ENCODE data around the gene NHEJ1. TPM values are rescaled to one million over a fixed set of nuclear protein-coding genes. Genes with fewer than 3 reads are reported as not detected.

NHEJ1 gene
- total and polyA plus RNA-seq, 11 donors = 3.7 to 17.0 (median 8.0) TPM

DNA sequence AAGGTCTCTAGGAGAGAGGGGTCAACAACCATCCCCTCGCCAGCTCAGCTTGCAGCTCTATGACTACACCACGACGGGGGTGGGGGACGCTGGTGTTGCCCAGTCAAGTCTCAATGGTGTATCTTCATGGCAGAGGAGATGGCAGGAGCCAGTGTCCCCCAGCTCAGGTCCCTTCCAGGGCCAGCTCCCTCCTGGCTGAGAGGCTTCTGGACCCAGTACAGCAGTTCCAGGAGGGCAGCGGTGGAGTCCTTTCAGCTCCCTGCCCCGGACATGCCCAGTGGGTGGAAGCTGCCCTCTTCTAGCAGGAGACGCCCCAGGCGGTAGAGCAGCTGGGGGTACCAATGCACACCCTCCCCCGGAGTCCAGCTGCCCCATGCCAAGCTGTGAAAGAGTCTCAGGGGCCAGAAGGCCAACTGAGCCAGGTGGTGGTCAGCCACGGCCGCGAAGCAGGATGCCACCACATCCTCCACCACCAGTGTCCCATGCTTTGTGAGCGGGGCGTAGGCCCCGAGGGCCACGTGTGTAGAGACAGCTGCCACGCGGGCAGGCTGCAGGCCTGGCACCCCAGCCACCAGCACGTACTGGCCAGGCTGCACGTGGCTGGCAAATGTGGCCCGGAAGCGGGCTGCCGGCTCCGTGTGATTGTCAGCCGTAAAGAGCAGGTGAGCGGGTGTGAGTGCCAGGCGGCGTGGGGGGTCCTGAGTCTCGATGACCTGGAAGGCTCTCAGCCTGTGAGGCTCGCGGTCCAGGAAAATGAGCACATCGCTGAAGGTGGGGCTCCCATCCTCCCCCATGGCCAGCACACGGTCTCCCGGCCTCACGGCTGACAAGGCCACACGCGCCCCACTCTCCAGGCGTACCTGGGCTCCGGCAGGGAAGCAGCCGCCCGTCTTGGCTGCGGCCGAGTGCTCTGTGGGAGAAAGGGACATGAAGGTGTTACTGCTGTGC lies 105.4 kb downstream of the NHEJ1 start:
- Histone ChIP-seq H3K4me3 (no peak overlapping the region), H3K9me3 (no peaks in the 10 kb centered on the region), H3K4me1 (peaks cover 8 to 31% (median 27%) of the 10 kb centered on the region in 12 donors), H3K36me3 (no peaks in the 10 kb centered on the region), H3K27ac (no peak overlapping the region), H3K27me3 (peaks cover 38 to 93% (median 57%) of the 10 kb centered on the region in 9 donors)
- no peak for TF ChIP-seq POLR2A (IDR thresholded peaks at IDR 0.05)
- TF ChIP-seq, protein P1, sequence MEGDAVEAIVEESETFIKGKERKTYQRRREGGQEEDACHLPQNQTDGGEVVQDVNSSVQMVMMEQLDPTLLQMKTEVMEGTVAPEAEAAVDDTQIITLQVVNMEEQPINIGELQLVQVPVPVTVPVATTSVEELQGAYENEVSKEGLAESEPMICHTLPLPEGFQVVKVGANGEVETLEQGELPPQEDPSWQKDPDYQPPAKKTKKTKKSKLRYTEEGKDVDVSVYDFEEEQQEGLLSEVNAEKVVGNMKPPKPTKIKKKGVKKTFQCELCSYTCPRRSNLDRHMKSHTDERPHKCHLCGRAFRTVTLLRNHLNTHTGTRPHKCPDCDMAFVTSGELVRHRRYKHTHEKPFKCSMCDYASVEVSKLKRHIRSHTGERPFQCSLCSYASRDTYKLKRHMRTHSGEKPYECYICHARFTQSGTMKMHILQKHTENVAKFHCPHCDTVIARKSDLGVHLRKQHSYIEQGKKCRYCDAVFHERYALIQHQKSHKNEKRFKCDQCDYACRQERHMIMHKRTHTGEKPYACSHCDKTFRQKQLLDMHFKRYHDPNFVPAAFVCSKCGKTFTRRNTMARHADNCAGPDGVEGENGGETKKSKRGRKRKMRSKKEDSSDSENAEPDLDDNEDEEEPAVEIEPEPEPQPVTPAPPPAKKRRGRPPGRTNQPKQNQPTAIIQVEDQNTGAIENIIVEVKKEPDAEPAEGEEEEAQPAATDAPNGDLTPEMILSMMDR (IDR thresholded peaks at IDR 0.05) = no peak
- ATAC-seq (no peak), DNase-seq (no peak)
- intact Hi-C loops (cut with DNase I) = loop anchor here in 8 of 10 donors (5.0 to 10.0 kb wide), 8 partner anchors 62 to 250 kb away; partner anchors contain the start of gene PTPRN (in 1 of the 8)
- 82 to 86% (median 85%) methylated on average over 38 to 43 of the region's 43 CpGs for whole genome bisulfite sequencing, 4 donors

GRCh38 chr2:219049282-219049681 lies 111.3 kb downstream of the NHEJ1 start:
- H3K4me3 ChIP-seq = no peak overlapping the region
- intact Hi-C loops (cut with DNase I) = no loop called here
- 64 to 80% (median 69%) methylated on average over 4 to 6 of the region's 6 CpGs for WGBS, 4 donors
- H3K9me3 ChIP-seq = no peaks in the 10 kb centered on the region
- ATAC-seq (no peak), DNase-seq (no peak)
- H3K27ac ChIP-seq = no peak overlapping the region
- H3K27me3 ChIP-seq = peaks cover 0 to 82% (median 18%) of the 10 kb centered on the region in 9 donors
- no peak for TF ChIP-seq POLR2A (IDR thresholded peaks at IDR 0.05)
- TF ChIP-seq, protein P1 (IDR thresholded peaks at IDR 0.05) = no peak
- no peaks in the 10 kb centered on the region for H3K36me3 ChIP-seq
- H3K4me1 ChIP-seq = no peaks in the 10 kb centered on the region

- H3K4me1 ChIP-seq = peaks cover 0 to 6% (median 0%) of the 10 kb centered on the region in 12 donors
- H3K9me3 ChIP-seq = no peaks in the 10 kb centered on the region
- peak in 1 of 4 donors; percentile 43 for ATAC-seq
- intact Hi-C loops (cut with DNase I) = no loop called here
- peaks cover 8 to 77% (median 28%) of the 10 kb centered on the region in 9 donors for H3K27me3 ChIP-seq
- WGBS, 4 donors = 3 to 7% (median 5%) methylated on average over 6 of the region's 6 CpGs
- no peaks in the 10 kb centered on the region for H3K36me3 ChIP-seq
- no peak overlapping the region for H3K4me3 ChIP-seq
- H3K27ac ChIP-seq = no peak overlapping the region
- no peak for DNase-seq
- no peak for TF ChIP-seq POLR2A (IDR thresholded peaks at IDR 0.05)
- TF ChIP-seq, protein P1 (IDR thresholded peaks at IDR 0.05) = no peak
Observed at GRCh38 chr2:219045937-219046550, 114.6 kb downstream of the NHEJ1 start.

- WGBS, 4 donors = 71 to 84% (median 76%) methylated on average over 2 of the region's 2 CpGs
- no peaks in the 10 kb centered on the region for H3K36me3 ChIP-seq
- no peak overlapping the region for H3K4me3 ChIP-seq
- H3K9me3 ChIP-seq = no peaks in the 10 kb centered on the region
- DNase-seq = no peak
- no peak for TF ChIP-seq POLR2A (IDR thresholded peaks at IDR 0.05)
- TF ChIP-seq, protein P1 (IDR thresholded peaks at IDR 0.05) = no peak
- intact Hi-C loops (cut with DNase I) = no loop called here
- no peak overlapping the region for H3K27ac ChIP-seq
- H3K4me1 ChIP-seq = peaks cover 0 to 6% (median 0%) of the 10 kb centered on the region in 12 donors
- peaks cover 8 to 79% (median 33%) of the 10 kb centered on the region in 9 donors for H3K27me3 ChIP-seq
- no peak for ATAC-seq
Observed at GRCh38 chr2:219042750-219043149, 117.9 kb downstream of the NHEJ1 start.

Data from heart left ventricle (tissue), 16 donors.